HG03159 (cell line): ENCODE measurements around the gene STAG1.
"Not testable (repeated sequence)": the region's sequence is repeated elsewhere in the genome, so short reads cannot be mapped to it uniquely, and the experiment has no call there.

ENCODE experiments used
- ATAC-seq: cut with Tn5 transposase; IDR thresholded peaks from one replicate; pipeline ENCODE4 v1.9.1; 2021; ENCODE audit warnings: mild to moderate bottlenecking, moderate library complexity; ENCODE audit not compliant: unreplicated experiment

STAG1 gene

GRCh38 chr3:136602818-136603217 is 149.4 kb downstream of the STAG1 start:
- ATAC-seq, result no peak

- ATAC-seq, result no peak
Measured at GRCh38 chr3:136595913-136596697, 156.1 kb downstream of the STAG1 start.

GRCh38 chr3:136586580-136586979 is 165.6 kb downstream of the STAG1 start:
- no peak for ATAC-seq

GRCh38 chr3:136584728-136585127 is 167.4 kb downstream of the STAG1 start:
- no peak for ATAC-seq

- no peak for ATAC-seq
Measured at GRCh38 chr3:136583823-136584222, 168.4 kb downstream of the STAG1 start.

GRCh38 chr3:136577791-136578190 is 174.4 kb downstream of the STAG1 start:
- ATAC-seq, result no peak

GRCh38 chr3:136576279-136577009 is 175.7 kb downstream of the STAG1 start:
- ATAC-seq, result no peak

- no peak for ATAC-seq
Measured at GRCh38 chr3:136567599-136568188, 184.5 kb downstream of the STAG1 start.

- ATAC-seq, result not testable (repeated sequence)
Measured at GRCh38 chr3:136564962-136565361, 187.2 kb downstream of the STAG1 start.

- ATAC-seq, result no peak
Measured at GRCh38 chr3:136562026-136562425, 190.2 kb downstream of the STAG1 start.

GRCh38 chr3:136559896-136560295 is 192.3 kb downstream of the STAG1 start:
- no peak for ATAC-seq

- ATAC-seq, result not testable (repeated sequence)
Measured at GRCh38 chr3:136549461-136549860, 202.7 kb downstream of the STAG1 start.

- no peak for ATAC-seq
Measured at GRCh38 chr3:136547293-136547692, 204.9 kb downstream of the STAG1 start.

GRCh38 chr3:136546720-136547119 is 205.5 kb downstream of the STAG1 start:
- peak; percentile 58 for ATAC-seq

GRCh38 chr3:136545664-136546268 is 206.4 kb downstream of the STAG1 start:
- no peak for ATAC-seq

GRCh38 chr3:136544532-136544931 is 207.6 kb downstream of the STAG1 start:
- no peak for ATAC-seq

- ATAC-seq, result no peak
Measured at GRCh38 chr3:136543385-136543784, 208.8 kb downstream of the STAG1 start.

- ATAC-seq, result no peak
Measured at GRCh38 chr3:136535906-136536305, 216.3 kb downstream of the STAG1 start.

GRCh38 chr3:136532766-136533165 is 219.4 kb downstream of the STAG1 start:
- no peak for ATAC-seq

GRCh38 chr3:136518102-136518501 is 234.1 kb downstream of the STAG1 start:
- ATAC-seq, result no peak

GRCh38 chr3:136516656-136517055 is 235.5 kb downstream of the STAG1 start:
- no peak for ATAC-seq
